Measurements from ENCODE around the gene CNTN2. TPM values are rescaled to one million over a fixed set of nuclear protein-coding genes. Genes with fewer than 3 reads are reported as not detected.

The CNTN2 gene
- total and polyA plus RNA-seq, 8 donors, result 0.20 to 0.63 (median 0.37) TPM; not detected in 2

DNA sequence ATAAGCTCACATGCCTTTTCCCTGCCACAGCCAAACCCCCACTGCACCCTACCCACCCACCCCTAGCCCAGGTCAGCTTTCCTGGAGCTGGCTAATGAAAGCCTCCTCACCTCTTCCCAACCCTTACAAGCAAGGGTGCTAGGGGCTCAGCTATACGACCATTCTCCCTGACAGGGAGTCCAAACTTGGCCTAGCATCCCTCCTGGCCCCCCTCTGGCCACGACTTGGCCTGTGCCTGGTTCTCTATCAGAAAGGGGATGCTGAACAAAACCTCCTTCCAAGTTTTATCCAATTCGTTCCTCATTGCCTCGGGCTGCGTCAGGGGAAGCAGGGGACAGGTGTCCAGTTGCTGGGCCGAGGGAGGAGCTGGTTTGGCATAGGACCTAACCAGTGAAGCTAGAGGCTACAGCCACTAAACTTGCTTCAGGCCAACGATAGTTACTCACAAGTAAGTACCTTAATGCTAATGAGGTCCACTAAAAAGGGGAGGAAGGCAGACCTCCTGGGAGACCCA, 32.7 kb downstream of the CNTN2 start:
- Histone ChIP-seq H3K4me3 (no peak overlapping the region), H3K4me1 (no peaks in the 10 kb centered on the region), H3K9me3 (no peaks in the 10 kb centered on the region), H3K27me3 (no peaks in the 10 kb centered on the region), H3K27ac (no peak overlapping the region), H3K36me3 (no peaks in the 10 kb centered on the region)
- peak in 1 of 4 donors; percentile 28 for DNase-seq
- ATAC-seq, result no peak
- no peak for TF ChIP-seq CTCF (IDR thresholded peaks at IDR 0.05)
- intact Hi-C loops (cut with DNase I), result no loop called here

GRCh38 chr1:205076245-205076761, 33.3 kb downstream of the CNTN2 start:
- TF ChIP-seq CTCF (IDR thresholded peaks at IDR 0.05), result no peak
- DNase-seq, result no peak
- intact Hi-C loops (cut with DNase I), result no loop called here
- H3K27ac ChIP-seq, result no peak overlapping the region
- ATAC-seq, result no peak
- H3K36me3 ChIP-seq, result no peaks in the 10 kb centered on the region
- H3K4me3 ChIP-seq, result no peak overlapping the region
- H3K9me3 ChIP-seq, result no peaks in the 10 kb centered on the region
- no peaks in the 10 kb centered on the region for H3K4me1 ChIP-seq
- no peaks in the 10 kb centered on the region for H3K27me3 ChIP-seq

- TF ChIP-seq CTCF (IDR thresholded peaks at IDR 0.05), result no peak
- no peaks in the 10 kb centered on the region for H3K27me3 ChIP-seq
- DNase-seq, result peak in 1 of 4 donors; percentile 24
- no peaks in the 10 kb centered on the region for H3K4me1 ChIP-seq
- ATAC-seq, result no peak
- intact Hi-C loops (cut with DNase I), result no loop called here
- peaks cover 0 to under 1% of the 10 kb centered on the region in 2 donors for H3K36me3 ChIP-seq
- H3K4me3 ChIP-seq, result no peak overlapping the region
- H3K9me3 ChIP-seq, result no peaks in the 10 kb centered on the region
- no peak overlapping the region for H3K27ac ChIP-seq
Measured at GRCh38 chr1:205077158-205077933, 34.3 kb downstream of the CNTN2 start.

DNA sequence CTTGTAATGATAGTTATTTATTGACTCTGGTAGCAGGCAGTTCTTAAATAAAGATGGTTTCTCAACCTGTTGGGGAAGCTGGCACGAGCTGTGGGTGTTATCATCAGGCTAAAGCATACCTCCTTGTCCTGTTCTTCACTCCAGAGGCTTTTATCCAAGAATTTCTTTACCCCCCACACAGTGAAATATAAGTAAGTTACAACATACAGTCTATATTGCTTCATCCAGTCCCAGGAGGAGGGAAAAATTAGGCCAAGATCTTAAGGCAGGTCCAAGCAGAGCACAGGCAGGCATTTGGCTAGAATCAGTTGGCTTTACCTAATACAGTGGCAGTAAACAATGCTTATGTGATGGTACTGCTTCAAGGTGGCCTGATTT, 34.9 kb downstream of the CNTN2 start:
- H3K27me3 ChIP-seq, result no peaks in the 10 kb centered on the region

More for the DNA sequence above, 34.9 kb downstream of the CNTN2 start:
- intact Hi-C loops (cut with DNase I), result no loop called here
- ATAC-seq, result no peak
- Histone ChIP-seq H3K36me3 (peaks cover 0 to 5% of the 10 kb centered on the region in 2 donors), H3K4me1 (no peaks in the 10 kb centered on the region), H3K4me3 (no peak overlapping the region), H3K9me3 (no peaks in the 10 kb centered on the region), H3K27ac (no peak overlapping the region)
- TF ChIP-seq CTCF (IDR thresholded peaks at IDR 0.05), result no peak
- no peak for DNase-seq
